Suprapubic skin (tissue), 3 donors: Measurements from ENCODE around the gene SPATA9.

Source experiments
- CTCF ChIP-seq, 2 donors: fragments of 200-600 bp in 1 of 2; fragments of 450-650 bp in 1 of 2; sonication (generic) in 1 of 2; IDR thresholded peaks; one replicate each; pipeline ENCODE4 v1.5.1; 2016 to 2019; ENCODE audit warnings: antibody characterized with exemption in 2 of 2, mild to moderate bottlenecking in 1 of 2, moderate library complexity in 1 of 2
- EP300 ChIP-seq: sonication (generic); formaldehyde crosslinking; IDR thresholded peaks from one replicate; pipeline ENCODE4 v1.6.1; 2017; ENCODE audit warnings: antibody characterized with exemption

GRCh38 chr5:95646569-95647431 is 36.0 kb downstream of the SPATA9 start, which contains the start of gene RFESD:
- peak; percentile 99 for TF ChIP-seq EP300
- no peak for TF ChIP-seq CTCF (IDR thresholded peaks at IDR 0.05)
